Measurements from ENCODE around the gene TAAR1. TPM values are rescaled to one million over a fixed set of nuclear protein-coding genes. Genes with fewer than 3 reads are reported as not detected.

TAAR1 gene
- polyA plus RNA-seq, 1 of the 3 experiments (the other 2 are of a cell fraction): not detected

DNA sequence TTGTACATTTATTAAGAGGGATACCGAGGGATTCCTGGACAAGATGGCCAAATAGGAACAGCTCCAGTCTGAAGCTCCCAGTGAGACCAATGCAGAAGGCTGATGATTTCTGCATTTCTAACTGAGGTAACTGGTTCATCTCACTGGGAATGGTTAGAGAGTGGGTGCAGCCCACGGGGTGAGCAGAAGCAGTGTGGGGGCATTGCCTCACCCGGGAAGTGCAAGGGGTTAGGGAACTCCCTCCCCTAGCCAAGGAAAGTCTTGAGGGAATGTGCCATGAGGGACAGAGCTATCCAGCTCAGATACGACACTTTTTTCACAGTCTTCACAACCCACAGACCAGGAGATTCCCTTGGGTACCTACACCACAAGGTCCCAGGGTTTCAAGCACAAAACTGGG is 24.2 kb downstream of the TAAR1 start:
- H3K36me3 ChIP-seq (replicated peaks in 1 of 2; ENCODE audit: control insufficient read depth in 1 of 2, insufficient read depth in 2 of 2, low read length in 1 of 2): no peaks in the 10 kb centered on the region
- H3K4me1 ChIP-seq (ENCODE audit: control insufficient read depth in 1 of 2, insufficient read depth in 2 of 2, low read depth in 1 of 2, low read length in 1 of 2): no peaks in the 10 kb centered on the region
- no peak overlapping the region for H3K9ac ChIP-seq
- H3K9me2 ChIP-seq: no peaks in the 10 kb centered on the region
- H3F3A ChIP-seq (replicated peaks; ENCODE audit: insufficient read depth): no peaks in the 10 kb centered on the region
- no peaks in the 10 kb centered on the region for H4K20me1 ChIP-seq (ENCODE audit: insufficient read depth)
- CTCF ChIA-PET: no interaction called here
- TF ChIP-seq CTCF (IDR thresholded peaks at IDR 0.05) (no peak), CHD2 (IDR thresholded peaks at IDR 0.05; ENCODE audit: low read length, partially characterized antibody) (no peak), FOXM1 (IDR thresholded peaks at IDR 0.05; ENCODE audit: low read depth) (no peak), NRF1 (IDR thresholded peaks at IDR 0.05; ENCODE audit: low read depth, low read length) (no peak), RAD21 (IDR thresholded peaks at IDR 0.05; ENCODE audit: low read length) (no peak), GATA2 (CRISPR knock-in tag; IDR thresholded peaks at IDR 0.05) (no peak), GABPA (IDR thresholded peaks at IDR 0.05; ENCODE audit: low read depth) (no peak), NFIC (IDR thresholded peaks at IDR 0.05; ENCODE audit: borderline replicate concordance) (no peak), RXRA (IDR thresholded peaks at IDR 0.05; ENCODE audit: borderline replicate concordance, low read depth) (no peak), RFX5 (IDR thresholded peaks at IDR 0.05; ENCODE audit: low read length) (no peak), SMC3 (IDR thresholded peaks at IDR 0.05; ENCODE audit: low read depth, low read length) (no peak), FOXJ3 (CRISPR knock-in tag; IDR thresholded peaks at IDR 0.05) (no peak), MEF2A (IDR thresholded peaks at IDR 0.05; ENCODE audit: borderline replicate concordance, low read depth) (no peak), EZH2phosphoT487 (IDR thresholded peaks at IDR 0.05; ENCODE audit: borderline replicate concordance, low read depth) (no peak), TCF12 (IDR thresholded peaks at IDR 0.05) (no peak), ELF1 (IDR thresholded peaks at IDR 0.05) (no peak), JUND (IDR thresholded peaks at IDR 0.05) (no peak)
- TF ChIP-seq, protein P1, sequence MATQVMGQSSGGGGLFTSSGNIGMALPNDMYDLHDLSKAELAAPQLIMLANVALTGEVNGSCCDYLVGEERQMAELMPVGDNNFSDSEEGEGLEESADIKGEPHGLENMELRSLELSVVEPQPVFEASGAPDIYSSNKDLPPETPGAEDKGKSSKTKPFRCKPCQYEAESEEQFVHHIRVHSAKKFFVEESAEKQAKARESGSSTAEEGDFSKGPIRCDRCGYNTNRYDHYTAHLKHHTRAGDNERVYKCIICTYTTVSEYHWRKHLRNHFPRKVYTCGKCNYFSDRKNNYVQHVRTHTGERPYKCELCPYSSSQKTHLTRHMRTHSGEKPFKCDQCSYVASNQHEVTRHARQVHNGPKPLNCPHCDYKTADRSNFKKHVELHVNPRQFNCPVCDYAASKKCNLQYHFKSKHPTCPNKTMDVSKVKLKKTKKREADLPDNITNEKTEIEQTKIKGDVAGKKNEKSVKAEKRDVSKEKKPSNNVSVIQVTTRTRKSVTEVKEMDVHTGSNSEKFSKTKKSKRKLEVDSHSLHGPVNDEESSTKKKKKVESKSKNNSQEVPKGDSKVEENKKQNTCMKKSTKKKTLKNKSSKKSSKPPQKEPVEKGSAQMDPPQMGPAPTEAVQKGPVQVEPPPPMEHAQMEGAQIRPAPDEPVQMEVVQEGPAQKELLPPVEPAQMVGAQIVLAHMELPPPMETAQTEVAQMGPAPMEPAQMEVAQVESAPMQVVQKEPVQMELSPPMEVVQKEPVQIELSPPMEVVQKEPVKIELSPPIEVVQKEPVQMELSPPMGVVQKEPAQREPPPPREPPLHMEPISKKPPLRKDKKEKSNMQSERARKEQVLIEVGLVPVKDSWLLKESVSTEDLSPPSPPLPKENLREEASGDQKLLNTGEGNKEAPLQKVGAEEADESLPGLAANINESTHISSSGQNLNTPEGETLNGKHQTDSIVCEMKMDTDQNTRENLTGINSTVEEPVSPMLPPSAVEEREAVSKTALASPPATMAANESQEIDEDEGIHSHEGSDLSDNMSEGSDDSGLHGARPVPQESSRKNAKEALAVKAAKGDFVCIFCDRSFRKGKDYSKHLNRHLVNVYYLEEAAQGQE (IDR thresholded peaks at IDR 0.05; ENCODE audit: low read depth, low read length): no peak
- TF ChIP-seq, protein P2, sequence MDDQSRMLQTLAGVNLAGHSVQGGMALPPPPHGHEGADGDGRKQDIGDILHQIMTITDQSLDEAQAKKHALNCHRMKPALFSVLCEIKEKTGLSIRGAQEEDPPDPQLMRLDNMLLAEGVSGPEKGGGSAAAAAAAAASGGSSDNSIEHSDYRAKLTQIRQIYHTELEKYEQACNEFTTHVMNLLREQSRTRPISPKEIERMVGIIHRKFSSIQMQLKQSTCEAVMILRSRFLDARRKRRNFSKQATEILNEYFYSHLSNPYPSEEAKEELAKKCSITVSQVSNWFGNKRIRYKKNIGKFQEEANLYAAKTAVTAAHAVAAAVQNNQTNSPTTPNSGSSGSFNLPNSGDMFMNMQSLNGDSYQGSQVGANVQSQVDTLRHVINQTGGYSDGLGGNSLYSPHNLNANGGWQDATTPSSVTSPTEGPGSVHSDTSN (IDR thresholded peaks at IDR 0.05): no peak
- H2AFZ ChIP-seq (ENCODE audit: low read depth): no peak overlapping the region
- no peaks in the 10 kb centered on the region for H3K79me2 ChIP-seq (ENCODE audit: insufficient read depth)
- 2% methylated on average over 3 of the region's 4 CpGs for WGBS (ENCODE audit: low lambda C conversion rate)
- no peak for DNase-seq
- H3K27ac ChIP-seq (ENCODE audit: low read depth in 2 of 2, low read length in 1 of 2): no peak overlapping the region
- H3K9me3 ChIP-seq: no peaks in the 10 kb centered on the region
- POLR2A ChIA-PET: interaction anchor here (1.0 kb wide), 1 partner anchor 15 kb away, joined by 3 read pairs; no protein-coding TSS in a partner anchor
- H3K4me2 ChIP-seq: no peak overlapping the region
- H3K27me3 ChIP-seq (ENCODE audit: insufficient read depth): no peaks in the 10 kb centered on the region
- H3K4me3 ChIP-seq (ENCODE audit: low read depth in 2 of 2, low read length in 1 of 2): no peak overlapping the region
